NT2/D1 (cell line): ENCODE measurements around the gene CD8A.
A peak's percentile ranks its signal among the peaks of the same experiment; 100 is the strongest.

Experiments
- DNase-seq: peaks from one replicate; pipeline ENCODE4 v3.0.0-alpha.2; 2011; ENCODE audit warnings: low read depth, low spot score
- H3K27me3 ChIP-seq: 2 replicates; pipeline ENCODE4 v1.6.0; 2011; ENCODE audit warnings: mild to moderate bottlenecking; ENCODE audit not compliant: insufficient read length, insufficient read depth
- H3K36me3 ChIP-seq: 2 replicates; pipeline ENCODE4 v1.6.1; 2011; ENCODE audit warnings: mild to moderate bottlenecking, low read length, mixed read lengths; ENCODE audit not compliant: insufficient read depth, insufficient read length
- H3K4me1 ChIP-seq: 2 replicates; pipeline ENCODE4 v1.5.1; 2011; ENCODE audit not compliant: insufficient read depth, insufficient read length
- H3K4me3 ChIP-seq: 2 replicates; pipeline ENCODE4 v1.5.1; 2011; ENCODE audit warnings: low read depth; ENCODE audit not compliant: insufficient read length
- H3K9ac ChIP-seq: 2 replicates; pipeline ENCODE4 v1.6.0; 2011; ENCODE audit warnings: low read depth; ENCODE audit not compliant: insufficient read length
- H3K9me3 ChIP-seq: 2 replicates; pipeline ENCODE4 v1.5.1; 2011; ENCODE audit warnings: mild to moderate bottlenecking, low read length; ENCODE audit not compliant: insufficient read depth
- SUZ12 ChIP-seq: IDR thresholded peaks from 2 replicates; pipeline ENCODE4 v1.6.1; 2011; ENCODE audit not compliant: insufficient read length, insufficient read depth; ENCODE audit errors: extremely low read depth
- YY1 ChIP-seq: IDR thresholded peaks from 2 replicates; pipeline ENCODE4 v1.6.1; 2011; ENCODE audit not compliant: insufficient read length, insufficient read depth
- ZNF274 ChIP-seq: IDR thresholded peaks from 2 replicates; pipeline ENCODE4 v1.6.1; 2011; ENCODE audit warnings: mild to moderate bottlenecking, low read depth, low read length

CD8A gene

GRCh38 chr2:86807468-86808275 is 17.0 kb upstream of the CD8A start:
- Histone ChIP-seq H3K27me3 (peaks cover 46% of the 10 kb centered on the region), H3K36me3 (no peaks in the 10 kb centered on the region), H3K9ac (peak overlapping the region; percentile 57), H3K4me3 (peak overlapping the region; percentile 50), H3K4me1 (no peaks in the 10 kb centered on the region), H3K9me3 (no peaks in the 10 kb centered on the region)
- DNase-seq: no peak
- no peak for TF ChIP-seq YY1
- TF ChIP-seq SUZ12: no peak
- TF ChIP-seq ZNF274: no peak

GRCh38 chr2:86807133-86807467 is 16.4 kb upstream of the CD8A start:
- TF ChIP-seq SUZ12: no peak
- no peak for TF ChIP-seq ZNF274
- no peak for TF ChIP-seq YY1
- H3K27me3 ChIP-seq: peaks cover 46% of the 10 kb centered on the region
- DNase-seq: no peak
- no peaks in the 10 kb centered on the region for H3K4me1 ChIP-seq
- peak overlapping the region; percentile 50 for H3K4me3 ChIP-seq
- H3K36me3 ChIP-seq: no peaks in the 10 kb centered on the region
- H3K9ac ChIP-seq: peak overlapping the region; percentile 57
- no peaks in the 10 kb centered on the region for H3K9me3 ChIP-seq

GRCh38 chr2:86806059-86806857 is 15.5 kb upstream of the CD8A start:
- H3K4me1 ChIP-seq: no peaks in the 10 kb centered on the region
- no peak overlapping the region for H3K4me3 ChIP-seq
- no peaks in the 10 kb centered on the region for H3K36me3 ChIP-seq
- no peaks in the 10 kb centered on the region for H3K9me3 ChIP-seq
- no peak overlapping the region for H3K9ac ChIP-seq
- TF ChIP-seq ZNF274: no peak
- TF ChIP-seq SUZ12: no peak
- no peak for TF ChIP-seq YY1
- peaks cover 46% of the 10 kb centered on the region for H3K27me3 ChIP-seq
- DNase-seq: no peak

GRCh38 chr2:86800856-86801567 is 10.3 kb upstream of the CD8A start:
- Histone ChIP-seq H3K27me3 (peaks cover 3% of the 10 kb centered on the region), H3K9me3 (peaks cover 14% of the 10 kb centered on the region), H3K4me3 (no peak overlapping the region), H3K36me3 (no peaks in the 10 kb centered on the region), H3K4me1 (no peaks in the 10 kb centered on the region), H3K9ac (no peak overlapping the region)
- TF ChIP-seq YY1: no peak
- no peak for TF ChIP-seq ZNF274
- TF ChIP-seq SUZ12: no peak
- no peak for DNase-seq

- H3K27me3 ChIP-seq: peaks cover 35% of the 10 kb centered on the region
These were observed 4.1 kb upstream of the CD8A start for GRCh38 chr2:86794861-86795260.

DNA sequence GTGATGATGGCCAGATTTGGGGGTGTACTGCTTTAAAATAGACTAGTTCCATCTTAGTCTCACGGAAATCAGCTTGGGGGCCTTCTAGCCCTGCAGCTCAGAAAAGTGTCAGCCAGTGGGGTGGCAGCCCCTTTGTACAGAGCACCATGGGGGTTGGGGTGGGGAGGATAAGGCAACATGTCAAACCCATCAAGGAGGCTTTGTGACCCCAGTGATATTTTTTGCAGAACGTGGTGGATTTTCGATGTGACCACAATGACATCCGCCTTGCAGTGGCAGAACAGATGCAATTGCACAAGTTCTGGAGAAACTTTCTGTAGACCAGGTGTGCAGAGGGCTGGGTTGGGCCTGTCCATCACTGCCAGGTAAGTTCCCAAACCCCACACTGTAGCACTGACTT is 3.0 kb upstream of the CD8A start:
- Histone ChIP-seq H3K36me3 (no peaks in the 10 kb centered on the region), H3K4me1 (no peaks in the 10 kb centered on the region), H3K27me3 (peaks cover 46% of the 10 kb centered on the region), H3K9ac (no peak overlapping the region), H3K9me3 (peaks cover 14% of the 10 kb centered on the region), H3K4me3 (no peak overlapping the region)
- no peak for DNase-seq
- no peak for TF ChIP-seq ZNF274
- no peak for TF ChIP-seq YY1
- TF ChIP-seq SUZ12: no peak

More at GRCh38 chr2:86794861-86795260, 4.1 kb upstream of the CD8A start:
- no peak overlapping the region for H3K9ac ChIP-seq
- no peaks in the 10 kb centered on the region for H3K36me3 ChIP-seq
- DNase-seq: no peak
- H3K9me3 ChIP-seq: peaks cover 14% of the 10 kb centered on the region
- TF ChIP-seq SUZ12 (no peak), ZNF274 (no peak), YY1 (no peak)
- H3K4me1 ChIP-seq: no peaks in the 10 kb centered on the region
- no peak overlapping the region for H3K4me3 ChIP-seq
